Epithelial cell of esophagus (primary cell): Measurements from ENCODE around the gene OR6J1.
"Not testable (repeated sequence)": the region's sequence is repeated elsewhere in the genome, so short reads cannot be mapped to it uniquely, and the experiment has no call there.

Source experiments
- DNase-seq: peaks from one replicate; pipeline ENCODE4 v3.0.0; 2010; ENCODE audit warnings: low read depth
- H3K4me3 ChIP-seq: 2 replicates; pipeline ENCODE4 v1.5.1; 2011; ENCODE audit warnings: mild to moderate bottlenecking, low read length, control low read depth
- CTCF ChIP-seq: IDR thresholded peaks from 2 replicates; pipeline ENCODE4 v1.5.1; 2011; ENCODE audit warnings: low read depth, mild to moderate bottlenecking, low read length, control low read depth, inconsistent platforms; ENCODE audit not compliant: insufficient read depth; ENCODE audit errors: missing control alignments

Gene OR6J1

DNA sequence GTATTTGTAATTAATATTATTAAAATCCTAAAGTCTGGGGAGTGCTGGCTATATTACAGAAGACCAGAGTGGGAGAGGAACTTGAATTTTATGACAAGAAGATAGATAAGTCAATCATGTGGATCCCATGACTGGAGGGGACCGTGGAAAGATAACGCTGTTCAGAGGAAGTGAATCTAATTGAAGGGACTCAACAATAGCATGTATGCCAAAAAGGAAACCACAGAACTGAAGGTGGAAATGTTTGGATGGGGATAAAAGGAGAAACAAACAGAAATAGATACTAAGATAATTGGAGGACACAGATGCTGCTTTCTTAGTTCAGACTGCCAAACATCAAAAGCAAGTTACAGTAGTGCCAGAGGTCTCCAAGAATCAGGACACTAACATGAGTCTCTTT is 21.1 kb downstream of the OR6J1 start:
- no peak for TF ChIP-seq CTCF
- H3K4me3 ChIP-seq: no peak overlapping the region
- DNase-seq: no peak

- H3K4me3 ChIP-seq: no peak overlapping the region
- DNase-seq: no peak
- no peak for TF ChIP-seq CTCF
These were observed 21.9 kb downstream of the OR6J1 start for GRCh38 chr14:22622255-22622654.

DNA sequence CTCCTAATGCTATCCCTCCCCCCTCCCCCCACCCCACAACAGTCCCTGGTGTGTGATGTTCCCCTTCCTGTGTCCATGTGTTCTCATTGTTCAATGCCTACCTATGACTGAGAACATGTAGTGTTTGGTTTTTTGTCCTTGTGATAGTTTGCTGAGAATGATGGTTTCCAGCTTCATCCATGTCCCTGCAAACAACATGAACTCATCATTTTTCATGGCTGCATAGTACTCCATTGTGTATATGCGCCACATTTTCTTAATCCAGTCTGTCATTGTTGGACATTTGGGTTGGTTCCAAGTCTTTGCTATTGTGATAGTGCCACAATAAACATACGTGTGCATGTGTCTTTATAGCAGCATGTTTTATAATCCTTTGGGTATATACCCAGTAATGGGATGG is 28.4 kb downstream of the OR6J1 start:
- DNase-seq, H3K4me3 ChIP-seq: not testable (repeated sequence)

- peak; percentile 82 for DNase-seq
- TF ChIP-seq CTCF: no peak
These were observed 29.8 kb downstream of the OR6J1 start for GRCh38 chr14:22614240-22614799.

DNA sequence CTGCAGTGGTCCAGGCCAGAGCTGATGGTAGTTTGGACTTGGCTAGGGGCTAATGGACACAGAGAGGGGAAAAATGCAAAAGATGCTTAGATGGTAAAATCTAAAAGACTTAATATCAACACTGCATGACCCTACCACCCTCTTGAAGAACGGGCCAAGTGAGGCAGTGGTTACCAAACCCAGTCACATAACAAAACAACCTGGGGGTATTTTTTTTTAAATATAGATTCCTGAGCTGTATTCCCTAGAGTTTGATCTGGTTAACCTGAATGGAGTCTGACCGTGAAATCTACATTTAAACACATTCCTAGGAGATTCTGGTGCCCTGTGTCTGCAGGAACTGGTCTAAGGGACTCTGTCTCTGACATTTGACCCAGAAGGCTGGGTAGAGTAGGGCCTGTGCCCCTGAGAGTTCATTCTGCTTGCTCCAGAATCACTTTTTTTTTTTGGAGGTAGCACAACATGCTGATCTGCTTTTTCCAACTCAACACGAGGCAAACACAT is 30.4 kb downstream of the OR6J1 start:
- no peak overlapping the region for H3K4me3 ChIP-seq
- TF ChIP-seq CTCF: no peak
- no peak for DNase-seq

More at GRCh38 chr14:22614240-22614799, 29.8 kb downstream of the OR6J1 start:
- no peak overlapping the region for H3K4me3 ChIP-seq

DNA sequence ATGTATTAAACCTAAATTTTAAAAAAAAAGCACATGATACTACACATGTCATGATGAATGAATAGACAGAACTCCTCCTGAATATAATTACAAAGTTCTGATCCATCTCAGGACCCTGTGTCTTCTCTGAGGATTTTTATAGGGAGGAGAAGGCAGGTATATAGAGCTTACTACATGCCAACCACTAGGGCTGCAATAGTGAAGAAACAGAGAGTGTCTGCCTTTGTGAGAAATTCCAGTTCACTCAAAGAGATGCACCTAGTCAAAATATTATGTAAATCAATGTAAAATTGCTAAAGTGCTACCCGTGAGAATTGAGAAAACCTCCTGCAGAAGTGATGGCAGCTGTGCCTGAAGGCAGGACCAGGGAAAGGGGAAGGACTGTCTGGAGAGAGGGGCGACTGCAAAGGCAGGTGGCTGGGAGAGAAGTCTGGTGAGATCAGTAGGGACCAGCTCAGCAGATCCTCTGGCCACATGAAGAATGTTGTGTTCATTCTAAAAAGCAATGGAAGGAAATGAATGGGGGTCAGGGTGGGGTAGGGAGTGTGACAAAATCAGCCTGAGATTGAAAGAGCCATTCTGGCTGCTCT is 31.0 kb downstream of the OR6J1 start:
- TF ChIP-seq CTCF: peak; percentile 19
- H3K4me3 ChIP-seq: no peak overlapping the region
- DNase-seq: no peak

GRCh38 chr14:22610931-22611330 is 33.2 kb downstream of the OR6J1 start:
- H3K4me3 ChIP-seq: no peak overlapping the region
- no peak for TF ChIP-seq CTCF
- DNase-seq: no peak
